Stimulated activated CD8-positive, alpha-beta memory T cell treated with anti-CD3 and anti-CD28 coated beads, Interleukin-4, amount 100 ng/mL, for 48 hours (primary cell): ENCODE results near the gene CBY3.
"Not testable (repeated sequence)": the region's sequence is repeated elsewhere in the genome, so short reads cannot be mapped to it uniquely, and the experiment has no call there.

Experiments used
- DNase-seq: peaks from one replicate; pipeline ENCODE4 v3.0.0-alpha.2; 2020

Gene CBY3

GRCh38 chr5:179680780-179681401, at the start of gene CBY3:
CBY3 (minus strand) TSS chr5:179681034; CDS start chr5:179680918, 116 bp downstream.
- no peak for DNase-seq

GRCh38 chr5:179730356-179730755, 49.5 kb upstream of the CBY3 start:
- DNase-seq = no peak

GRCh38 chr5:179729727-179730126, 48.9 kb upstream of the CBY3 start:
- DNase-seq = no peak

DNA sequence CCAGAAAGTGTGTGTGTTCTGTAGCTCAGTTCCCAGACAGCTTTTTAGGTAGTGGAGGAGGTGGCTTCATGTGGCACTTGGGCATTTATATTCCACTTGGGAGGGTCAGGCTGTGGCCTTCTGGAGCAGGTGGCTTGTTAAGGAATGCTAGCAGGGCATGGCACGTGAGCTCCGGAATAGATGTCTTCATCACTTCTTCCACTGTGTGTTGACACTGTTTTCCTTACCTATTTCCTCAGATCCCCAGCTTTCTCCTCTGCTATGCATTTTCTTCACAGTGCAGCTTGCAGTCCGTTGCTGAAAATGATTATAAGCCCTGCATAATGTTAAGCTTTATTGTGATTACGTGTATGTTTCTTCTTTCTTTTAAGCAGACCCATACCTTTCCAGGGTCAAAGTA, 48.5 kb upstream of the CBY3 start:
- no peak for DNase-seq

DNA sequence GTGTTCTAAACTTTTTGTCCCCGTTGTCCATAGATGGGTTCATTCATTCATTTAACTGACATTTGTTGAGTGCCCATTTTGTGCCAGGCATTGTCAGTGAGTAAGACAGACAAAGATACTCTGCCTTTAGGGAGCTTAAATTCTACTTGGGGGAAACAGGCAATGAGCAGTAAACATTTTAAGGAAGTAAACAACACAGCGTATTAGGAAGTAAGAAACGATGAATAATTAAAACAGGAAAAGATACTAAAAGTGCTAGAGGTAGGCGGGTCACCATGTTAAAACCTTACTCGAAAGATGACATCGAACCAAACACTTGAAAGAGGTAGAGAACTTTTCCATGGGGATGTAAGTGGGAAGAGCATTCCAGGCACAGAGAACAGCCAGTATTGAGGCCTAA, 46.3 kb upstream of the CBY3 start:
- no peak for DNase-seq

- DNase-seq = no peak
Observed at GRCh38 chr5:179724163-179724562, 43.3 kb upstream of the CBY3 start.

DNA sequence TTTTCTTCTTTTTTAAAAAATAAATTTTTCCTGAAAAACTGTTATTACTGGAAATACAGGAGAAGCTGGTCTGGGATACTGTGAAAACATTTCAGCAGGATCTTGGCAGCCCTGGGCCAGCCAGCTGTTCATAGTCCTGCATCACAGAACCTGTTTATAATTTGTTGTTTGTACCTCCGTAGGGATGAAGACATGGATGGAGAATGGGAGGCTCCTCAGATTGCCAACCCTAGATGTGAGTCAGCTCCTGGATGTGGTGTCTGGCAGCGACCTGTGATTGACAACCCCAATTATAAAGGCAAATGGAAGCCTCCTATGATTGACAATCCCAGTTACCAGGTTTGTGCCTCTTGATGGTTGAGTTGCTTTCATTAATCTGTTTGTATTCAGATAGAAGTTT, 39.4 kb upstream of the CBY3 start:
- DNase-seq = no peak

GRCh38 chr5:179716286-179716685, 35.5 kb upstream of the CBY3 start:
- no peak for DNase-seq

DNA sequence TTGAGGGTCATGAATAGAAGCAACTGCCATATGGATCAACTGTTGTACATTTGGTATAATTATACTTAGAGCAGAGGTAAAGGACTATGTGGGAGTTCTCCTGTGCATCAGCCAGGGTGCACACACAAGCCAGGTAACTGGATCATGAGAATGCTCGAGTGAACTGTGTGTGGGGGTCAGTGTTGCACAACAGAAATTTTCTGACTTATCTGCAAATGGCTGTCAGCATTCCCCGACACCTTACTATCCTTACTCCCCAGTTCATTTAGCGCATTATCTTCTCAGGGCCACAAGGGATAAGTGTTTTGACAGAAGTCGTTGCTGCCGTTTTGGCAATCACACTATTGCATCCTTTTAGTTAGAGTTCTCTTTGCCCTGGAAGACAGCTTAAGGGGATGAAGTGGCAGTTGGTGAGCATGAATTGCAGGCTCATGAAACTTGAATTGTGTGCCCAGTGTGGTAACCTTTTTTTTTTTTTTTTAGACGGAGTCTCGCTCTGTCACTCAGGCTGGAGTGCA, 19.6 kb upstream of the CBY3 start:
- DNase-seq = no peak

DNA sequence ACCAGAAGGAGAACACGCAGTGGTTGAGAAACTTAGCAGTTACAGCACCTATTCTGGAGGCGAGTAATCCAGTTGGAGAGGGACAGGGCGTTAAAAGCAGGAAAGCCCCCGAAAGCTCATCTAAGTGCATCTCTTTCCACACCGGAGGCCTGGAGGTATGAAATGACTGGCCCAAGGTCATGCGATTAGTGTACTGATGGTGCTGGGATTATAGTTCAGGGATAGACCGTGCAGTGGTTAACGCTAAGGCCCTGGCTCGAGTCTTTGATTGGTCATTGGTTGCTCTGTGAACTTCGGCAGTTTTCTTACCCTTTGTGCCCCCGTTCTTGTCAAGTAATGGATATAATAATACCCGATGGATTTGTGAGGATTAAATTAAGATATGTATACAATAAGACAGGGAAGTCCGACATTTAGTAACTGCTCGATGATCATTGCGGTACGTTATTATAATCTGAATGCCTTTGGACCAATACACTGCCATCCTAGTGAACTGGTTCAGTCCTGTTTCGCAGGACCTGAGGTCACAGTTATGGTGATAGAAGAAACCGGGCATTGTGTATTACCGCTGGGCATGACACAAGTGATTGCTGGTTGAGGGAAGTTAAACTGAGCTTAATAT, 18.9 kb upstream of the CBY3 start:
- DNase-seq = peak; percentile 60

DNA sequence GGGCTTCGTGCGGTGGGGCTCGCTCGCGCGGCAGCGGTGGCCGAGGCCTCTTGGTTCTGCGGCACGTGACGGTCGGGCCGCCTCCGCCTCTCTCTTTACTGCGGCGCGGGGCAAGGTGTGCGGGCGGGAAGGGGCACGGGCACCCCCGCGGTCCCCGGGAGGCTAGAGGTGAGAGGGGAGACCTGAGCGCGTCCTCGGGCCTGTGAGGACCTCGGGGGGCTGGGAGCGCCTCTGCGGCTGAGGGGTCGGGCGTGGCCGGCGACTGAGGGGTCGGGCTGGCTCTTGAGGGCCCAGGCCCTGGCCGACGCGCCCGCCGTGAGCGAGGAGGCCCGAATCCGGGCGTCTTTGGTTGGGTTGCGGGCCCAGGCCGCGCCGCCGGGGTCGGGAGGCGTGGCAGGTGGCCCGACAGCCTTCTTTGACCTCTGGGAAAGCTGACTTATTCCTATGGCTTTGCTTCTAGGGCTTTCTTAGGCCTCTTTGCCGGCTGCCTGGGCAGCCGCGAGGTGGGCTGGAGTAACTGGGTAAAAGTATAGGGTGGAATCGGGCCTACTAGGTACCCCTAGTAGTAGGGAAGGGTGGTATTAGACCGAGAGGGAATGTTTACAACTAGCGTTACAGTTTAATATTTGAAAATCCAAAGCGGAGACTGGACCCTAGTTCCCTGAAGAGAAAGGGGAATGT, 18.2 kb upstream of the CBY3 start, which contains the start of gene CANX:
Gene CANX, plus strand, starts transcription at position 33 of the 681 bp plus-strand sequence. CDS start 6,715 bp downstream, outside the sequence.
- DNase-seq = no peak

GRCh38 chr5:179697993-179698934, 17.4 kb upstream of the CBY3 start:
- peak; percentile 98 for DNase-seq

DNA sequence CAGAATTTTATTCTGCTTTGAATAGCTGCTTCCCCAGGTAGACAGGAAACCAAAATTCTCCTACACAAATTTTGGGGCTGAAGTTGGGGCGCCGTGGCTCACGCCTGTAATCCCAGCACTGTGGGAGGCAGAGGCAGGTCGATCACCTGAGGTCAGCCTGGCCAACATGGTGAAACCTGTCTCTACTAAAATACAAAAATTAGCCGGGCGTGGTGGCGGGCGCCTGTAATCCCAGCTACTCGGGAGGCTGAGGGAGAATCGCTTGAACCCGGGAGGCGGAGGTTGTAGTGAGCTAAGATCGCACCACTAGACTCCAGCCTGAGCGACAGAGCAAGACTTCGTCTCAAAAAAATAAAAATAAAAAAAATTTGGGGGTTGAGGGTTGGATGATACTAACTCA, 16.7 kb upstream of the CBY3 start:
- not testable (repeated sequence) for DNase-seq

DNA sequence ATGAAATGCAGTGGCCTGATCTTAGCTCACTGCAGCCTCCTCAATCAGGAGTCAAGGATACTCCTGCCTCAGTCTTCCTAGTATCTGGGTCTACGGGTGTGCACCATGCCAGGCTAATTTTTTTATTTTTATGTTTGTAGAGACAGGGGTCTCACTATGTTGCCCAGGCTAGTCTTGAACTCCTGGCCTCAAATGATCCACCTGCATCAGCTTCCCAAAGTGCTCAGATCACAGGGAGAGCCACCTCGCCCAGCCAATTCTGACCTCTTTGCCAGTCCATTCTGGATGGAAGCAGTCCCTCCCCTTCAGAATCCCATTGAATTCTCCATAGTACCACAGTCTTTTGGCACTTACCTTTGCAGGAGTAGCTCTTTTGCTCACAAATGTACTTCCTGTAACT, 16.3 kb upstream of the CBY3 start:
- DNase-seq = no peak

GRCh38 chr5:179696603-179697002, 15.8 kb upstream of the CBY3 start:
- DNase-seq = no peak

GRCh38 chr5:179694561-179694960, 13.7 kb upstream of the CBY3 start:
- no peak for DNase-seq

DNA sequence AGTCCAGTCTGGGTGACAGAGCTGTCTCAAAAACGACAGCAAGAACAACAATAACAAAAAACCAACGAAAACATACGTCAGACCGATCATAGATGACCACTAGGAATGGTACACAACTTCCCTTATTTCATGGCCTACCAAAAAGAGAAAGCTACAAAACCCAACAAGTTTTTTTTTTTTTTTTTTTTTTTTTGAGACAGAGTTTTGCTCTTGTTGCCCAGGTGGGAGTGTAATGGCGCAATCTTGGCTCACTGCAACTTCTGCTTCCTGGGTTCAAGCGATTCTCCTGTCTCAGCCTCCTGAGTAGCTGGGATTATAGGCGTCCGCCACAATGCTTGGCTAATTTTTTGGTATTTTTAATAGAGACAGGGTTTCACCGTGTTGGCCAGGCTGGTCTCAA, 8.4 kb upstream of the CBY3 start:
- DNase-seq = not testable (repeated sequence)

DNA sequence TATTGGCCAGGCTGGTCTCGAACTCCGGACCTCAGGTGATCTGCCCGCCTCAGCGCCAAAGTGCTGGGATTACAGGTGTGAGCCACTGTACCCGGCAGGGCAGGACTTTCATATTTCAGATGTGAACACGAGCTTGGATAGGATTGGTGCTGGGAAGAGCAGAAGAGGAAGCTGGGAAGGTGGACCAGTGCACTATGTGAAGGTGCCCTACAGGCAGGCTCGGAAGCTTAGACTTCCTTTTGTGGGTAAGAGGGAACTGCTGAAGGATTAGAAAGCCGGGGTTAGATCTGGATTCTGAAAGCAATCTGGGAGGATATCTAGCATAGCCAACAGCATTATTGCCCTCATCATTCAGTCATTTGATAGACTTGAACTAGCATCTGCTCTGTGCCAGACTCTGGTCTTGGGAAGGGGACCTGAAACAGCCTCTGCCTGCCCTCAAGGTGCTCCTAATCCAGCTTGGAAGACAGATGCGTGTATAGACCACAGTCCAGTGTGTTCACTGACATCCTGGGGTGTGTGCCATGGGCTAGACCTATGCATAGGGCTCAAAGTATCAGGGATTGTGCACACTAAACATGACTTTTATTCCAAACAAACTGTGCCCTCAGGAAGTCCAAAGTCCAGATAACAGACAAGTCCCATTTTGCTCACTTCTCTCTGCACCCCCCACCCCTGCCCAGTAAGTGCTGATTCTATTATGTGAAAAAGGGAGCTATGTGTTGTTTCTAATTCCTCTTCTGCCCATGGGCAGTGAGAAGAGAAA, 637 bp downstream of the CBY3 start:
- DNase-seq = no peak

DNA sequence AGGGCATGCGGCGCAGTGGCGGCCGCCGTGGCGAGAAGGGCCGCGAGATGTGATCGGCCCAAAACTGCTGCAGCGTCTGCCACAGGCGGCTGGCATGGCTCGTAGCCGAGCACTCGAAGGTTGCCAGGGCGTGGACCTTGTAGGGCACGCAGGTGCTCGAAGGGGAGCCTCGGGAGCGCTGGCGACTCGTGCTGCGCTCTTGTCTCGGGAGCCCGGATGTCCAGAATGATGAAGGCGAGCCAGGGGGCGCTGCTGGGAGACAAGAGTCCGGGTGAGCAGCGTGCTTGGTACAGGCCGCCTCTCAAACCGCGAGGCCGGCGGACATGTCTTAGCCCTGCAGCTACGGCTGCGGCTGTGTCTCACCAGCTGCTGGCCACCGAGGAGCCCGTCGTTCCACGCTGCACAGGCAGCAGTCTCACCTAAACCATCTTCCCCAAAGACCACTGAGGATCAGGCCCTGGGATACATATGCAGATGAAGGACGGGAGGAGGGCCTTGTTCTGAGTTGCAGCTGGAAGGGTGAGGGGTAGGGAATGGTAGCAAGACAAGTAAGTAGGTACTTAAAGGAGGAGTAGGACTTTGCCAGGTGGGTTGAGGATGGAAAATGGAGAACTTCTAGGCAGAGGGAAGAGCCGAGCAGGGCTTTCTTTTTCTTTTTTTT, 1.7 kb downstream of the CBY3 start:
- DNase-seq = peak; percentile 85

DNA sequence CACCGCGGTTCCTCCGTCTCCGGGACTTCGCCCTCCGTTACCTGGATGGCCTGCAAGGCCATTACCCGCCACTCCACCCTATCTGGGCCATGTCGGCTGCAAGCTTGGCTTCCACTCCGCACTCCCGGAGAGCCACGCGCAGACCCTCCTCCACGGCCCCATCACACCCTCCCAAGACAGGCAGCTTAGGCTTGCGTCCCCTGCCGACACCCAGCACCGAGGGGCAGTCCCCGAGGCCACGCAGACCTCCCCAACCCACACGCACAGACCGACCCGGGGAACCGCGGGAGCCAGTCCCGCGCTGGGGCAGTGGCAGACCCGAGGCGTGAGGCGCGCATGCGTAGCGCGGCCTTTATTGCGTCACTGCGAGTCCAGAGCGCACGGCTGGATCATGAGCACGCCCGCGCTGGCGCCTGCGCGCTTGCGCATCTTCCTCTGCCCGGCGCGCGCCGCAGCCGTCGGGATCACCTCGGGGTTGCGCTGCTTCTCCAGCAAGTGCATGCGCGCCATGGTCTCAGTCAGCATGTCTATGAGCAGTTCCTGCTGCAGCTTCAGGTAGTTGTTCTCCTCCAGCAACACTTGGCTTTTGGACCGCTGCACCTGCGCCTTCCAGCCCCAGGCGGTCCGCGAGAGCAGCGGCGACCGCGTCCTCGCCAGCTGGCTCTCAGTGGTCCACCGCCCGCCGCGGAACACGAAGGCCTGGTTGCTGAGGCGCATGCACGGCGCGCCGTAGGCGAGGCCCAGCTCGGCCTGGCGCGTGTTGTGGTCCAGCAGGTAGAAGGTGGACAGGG, 2.4 kb downstream of the CBY3 start:
- peak; percentile 94 for DNase-seq

GRCh38 chr5:179668391-179668790, 12.4 kb downstream of the CBY3 start:
- peak; percentile 54 for DNase-seq
